Left lung (tissue), 10 donors: ENCODE data around the gene CCDC158. TPM values are rescaled to one million over a fixed set of nuclear protein-coding genes. Genes with fewer than 3 reads are reported as not detected.
A peak's percentile ranks its signal among the peaks of the same experiment; 100 is the strongest.

Experiments used
- ATAC-seq: fragments of 200-7000 bp; cut with Tn5 transposase; one replicate; pipeline ENCODE4 v1.9.1; 2020; ENCODE audit warnings: moderate library complexity
- DNase-seq, 4 donors: peaks; one replicate each; pipeline ENCODE4 v3.0.0-alpha.2; 2013 to 2020
- H3K27ac ChIP-seq, 2 donors: fragments of 200-600 bp; sonication (generic) in 1 of 2; one replicate each; pipeline versions ENCODE4 v1.5.0 to v1.8.0; 2020 to 2021
- H3K27me3 ChIP-seq, 2 donors: fragments of 200-600 bp; sonication (generic) in 1 of 2; one replicate each; pipeline versions ENCODE4 v1.5.0 to v1.8.0; 2020 to 2021
- H3K36me3 ChIP-seq, 2 donors: fragments of 200-600 bp; sonication (generic) in 1 of 2; one replicate each; pipeline versions ENCODE4 v1.5.0 to v1.8.0; 2020 to 2021
- H3K4me1 ChIP-seq, 2 donors: fragments of 200-600 bp; one replicate each; pipeline ENCODE4 v1.8.0; 2021
- H3K4me3 ChIP-seq, 2 donors: fragments of 200-600 bp; sonication (generic) in 1 of 2; one replicate each; pipeline versions ENCODE4 v1.5.0 to v1.8.0; 2020 to 2021; ENCODE audit warnings: mild to moderate bottlenecking in 1 of 2
- H3K9me3 ChIP-seq, 2 donors: fragments of 200-600 bp; sonication (generic) in 1 of 2; one replicate each; pipeline versions ENCODE4 v1.5.0 to v1.8.0; 2020 to 2021
- CTCF ChIP-seq, 2 donors: fragments of 200-600 bp; sonication (generic) in 1 of 2; IDR thresholded peaks; one replicate each; pipeline versions ENCODE4 v1.5.0 to v1.8.0; 2021; ENCODE audit warnings: antibody characterized with exemption in 2 of 2
- intact Hi-C, 2 donors: fragments of 100-400 bp; cut with DNase I; formaldehyde crosslinking; loops; one replicate each; pipeline versions ENCODE4 v1.11.2 to v1.14.2; 2022
- polyA plus RNA-seq, 6 donors: library from polyadenylated mRNA; unstranded; fragments of 120-200 nt; gene quantifications; one replicate each; pipeline ENCODE4 v1.2.1, GENCODE V29; 2013; ENCODE audit not compliant: insufficient read length in 6 of 6
- total RNA-seq, 2 donors: library from RNA; stranded (reverse); fragmentation: NEBNext Ultra II Directional; extraction: Animal tissue kit (Norgen Biotek cat#: 25700); gene quantifications; one replicate each; pipeline ENCODE4 v1.2.1, GENCODE V29; 2021
- donor health status: DM: no; HTN: yes; CAD: no.
- donor health status: DM: no; HTN: no; CAD: no.

Gene CCDC158
- total and polyA plus RNA-seq, 8 donors = 0.47 to 1.6 (median 0.84) TPM

- ATAC-seq (peak; percentile 69), DNase-seq (no peak)
- intact Hi-C loops = no loop called here
- Histone ChIP-seq H3K9me3 (no peaks in the 10 kb centered on the region), H3K27ac (no peak overlapping the region), H3K36me3 (no peaks in the 10 kb centered on the region), H3K27me3 (no peaks in the 10 kb centered on the region), H3K4me3 (no peak overlapping the region), H3K4me1 (no peaks in the 10 kb centered on the region)
- no peak for TF ChIP-seq CTCF (IDR thresholded peaks at IDR 0.05)
Observed at GRCh38 chr4:76272073-76272472, 148.9 kb downstream of the CCDC158 start.

DNA sequence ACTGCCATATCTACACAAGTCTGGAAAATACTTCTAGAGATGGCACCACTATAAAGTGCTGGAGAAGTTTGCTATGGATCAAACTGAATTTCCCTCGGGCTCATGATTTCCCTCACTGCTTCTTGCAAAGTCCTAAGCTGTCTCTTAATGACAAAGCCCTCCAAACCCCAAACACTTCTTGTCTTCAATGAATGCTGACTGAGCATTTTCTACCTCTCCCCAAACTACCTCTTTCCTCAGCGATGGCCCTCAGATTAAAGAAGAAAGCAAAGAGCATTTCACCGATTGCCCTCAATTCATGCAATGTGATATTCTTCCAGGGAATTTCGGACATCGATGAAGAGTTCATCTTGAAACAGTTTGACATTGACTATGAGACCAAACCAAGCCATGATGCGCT is 149.7 kb downstream of the CCDC158 start:
- no peaks in the 10 kb centered on the region for H3K27me3 ChIP-seq

GRCh38 chr4:76270244-76271175 is 150.4 kb downstream of the CCDC158 start:
- intact Hi-C loops = no loop called here
- peak in 2 of 4 donors; percentile 32 to 50 for DNase-seq
- H3K4me3 ChIP-seq = no peak overlapping the region
- TF ChIP-seq CTCF (IDR thresholded peaks at IDR 0.05) = no peak
- no peak overlapping the region for H3K27ac ChIP-seq
- H3K9me3 ChIP-seq = no peaks in the 10 kb centered on the region
- no peaks in the 10 kb centered on the region for H3K4me1 ChIP-seq
- no peaks in the 10 kb centered on the region for H3K27me3 ChIP-seq
- ATAC-seq = no peak
- H3K36me3 ChIP-seq = no peaks in the 10 kb centered on the region

More for the DNA sequence above, 149.7 kb downstream of the CCDC158 start:
- intact Hi-C loops = no loop called here
- no peak overlapping the region for H3K4me3 ChIP-seq
- H3K9me3 ChIP-seq = no peaks in the 10 kb centered on the region
- ATAC-seq = no peak
- no peak for TF ChIP-seq CTCF (IDR thresholded peaks at IDR 0.05)
- H3K27ac ChIP-seq = no peak overlapping the region
- no peaks in the 10 kb centered on the region for H3K36me3 ChIP-seq
- DNase-seq = no peak
- no peaks in the 10 kb centered on the region for H3K4me1 ChIP-seq

GRCh38 chr4:76267811-76268210 is 153.1 kb downstream of the CCDC158 start:
- Histone ChIP-seq H3K27me3 (no peaks in the 10 kb centered on the region), H3K4me3 (no peak overlapping the region), H3K9me3 (no peaks in the 10 kb centered on the region), H3K27ac (no peak overlapping the region), H3K4me1 (no peaks in the 10 kb centered on the region), H3K36me3 (no peaks in the 10 kb centered on the region)
- ATAC-seq (no peak), DNase-seq (no peak)
- no peak for TF ChIP-seq CTCF (IDR thresholded peaks at IDR 0.05)
- intact Hi-C loops = no loop called here

- ATAC-seq (no peak), DNase-seq (no peak)
- intact Hi-C loops = no loop called here
- no peaks in the 10 kb centered on the region for H3K36me3 ChIP-seq
- H3K4me3 ChIP-seq = no peak overlapping the region
- H3K9me3 ChIP-seq = no peaks in the 10 kb centered on the region
- H3K4me1 ChIP-seq = no peaks in the 10 kb centered on the region
- H3K27ac ChIP-seq = no peak overlapping the region
- no peak for TF ChIP-seq CTCF (IDR thresholded peaks at IDR 0.05)
- no peaks in the 10 kb centered on the region for H3K27me3 ChIP-seq
Observed at GRCh38 chr4:76266627-76267026, 154.3 kb downstream of the CCDC158 start.
